ENCODE results near the gene KIAA1217. TPM values are rescaled to one million over a fixed set of nuclear protein-coding genes. Genes with fewer than 3 reads are reported as not detected.

KIAA1217 gene
- polyA plus RNA-seq, 6 donors from 2014 or later, result not detected

GRCh38 chr10:24550680-24551079, 341.7 kb downstream of the KIAA1217 start:
- Mint-ChIP-seq H3K4me1 (no peaks in the 10 kb centered on the region), H3K36me3 (no peaks in the 10 kb centered on the region), H3K27ac (no peak overlapping the region), H3K4me3 (no peak overlapping the region), H3K9me3 (peaks cover 0 to 2% (median 0%) of the 10 kb centered on the region in 7 donors), H3K27me3 (peaks cover 2 to 10% (median 8%) of the 10 kb centered on the region in 3 donors)
- no peak for DNase-seq
- ATAC-seq (ENCODE audit: low read depth in 2 of 2), result no peak

GRCh38 chr10:24551161-24551560, 342.2 kb downstream of the KIAA1217 start:
- no peak for ATAC-seq (ENCODE audit: low read depth in 2 of 2)
- Mint-ChIP-seq H3K36me3 (no peaks in the 10 kb centered on the region), H3K4me1 (no peaks in the 10 kb centered on the region), H3K9me3 (peaks cover 0 to 2% (median 0%) of the 10 kb centered on the region in 7 donors), H3K4me3 (no peak overlapping the region), H3K27ac (no peak overlapping the region), H3K27me3 (peaks cover 5 to 8% (median 8%) of the 10 kb centered on the region in 3 donors)
- DNase-seq, result no peak

GRCh38 chr10:24552346-24553016, 343.5 kb downstream of the KIAA1217 start:
- peaks cover 4 to 8% (median 5%) of the 10 kb centered on the region in 3 donors for H3K27me3 Mint-ChIP-seq
- H3K36me3 Mint-ChIP-seq, result no peaks in the 10 kb centered on the region
- DNase-seq (no peak), ATAC-seq (ENCODE audit: low read depth in 2 of 2) (no peak)
- no peaks in the 10 kb centered on the region for H3K4me1 Mint-ChIP-seq
- peaks cover 0 to 2% (median 0%) of the 10 kb centered on the region in 7 donors for H3K9me3 Mint-ChIP-seq
- H3K4me3 Mint-ChIP-seq, result peak overlapping the region in 1 of 8 donors; percentile 5
- H3K27ac Mint-ChIP-seq, result no peak overlapping the region

GRCh38 chr10:24553051-24553612, 344.2 kb downstream of the KIAA1217 start:
- H3K4me1 Mint-ChIP-seq, result no peaks in the 10 kb centered on the region
- H3K9me3 Mint-ChIP-seq, result peaks cover 0 to 2% (median 0%) of the 10 kb centered on the region in 7 donors
- peaks cover 4 to 8% (median 5%) of the 10 kb centered on the region in 3 donors for H3K27me3 Mint-ChIP-seq
- no peak overlapping the region for H3K4me3 Mint-ChIP-seq
- no peak for DNase-seq
- no peak overlapping the region for H3K27ac Mint-ChIP-seq
- ATAC-seq (ENCODE audit: low read depth in 2 of 2), result no peak
- H3K36me3 Mint-ChIP-seq, result no peaks in the 10 kb centered on the region

GRCh38 chr10:24554036-24554435, 345.1 kb downstream of the KIAA1217 start:
- Mint-ChIP-seq H3K36me3 (no peaks in the 10 kb centered on the region), H3K27me3 (peaks cover 4 to 8% (median 5%) of the 10 kb centered on the region in 3 donors), H3K4me1 (no peaks in the 10 kb centered on the region), H3K9me3 (peaks cover 0 to 2% (median 0%) of the 10 kb centered on the region in 7 donors), H3K4me3 (no peak overlapping the region), H3K27ac (peak overlapping the region in 1 of 6 donors; percentile 1)
- ATAC-seq (ENCODE audit: low read depth in 2 of 2), result no peak
- no peak for DNase-seq

- Mint-ChIP-seq H3K27ac (no peak overlapping the region), H3K27me3 (peaks cover 4 to 8% (median 5%) of the 10 kb centered on the region in 3 donors), H3K4me3 (peak overlapping the region in 1 of 8 donors; percentile 69), H3K4me1 (no peaks in the 10 kb centered on the region), H3K36me3 (no peaks in the 10 kb centered on the region), H3K9me3 (peaks cover 0 to 10% (median 3%) of the 10 kb centered on the region in 7 donors)
- no peak for ATAC-seq (ENCODE audit: low read depth in 2 of 2)
- no peak for DNase-seq
These were observed 347.3 kb downstream of the KIAA1217 start for GRCh38 chr10:24556126-24556749.

GRCh38 chr10:24556750-24557742, 348.1 kb downstream of the KIAA1217 start:
- Mint-ChIP-seq H3K27me3 (peaks cover 4 to 8% (median 5%) of the 10 kb centered on the region in 3 donors), H3K36me3 (no peaks in the 10 kb centered on the region), H3K9me3 (peaks cover 0 to 10% (median 3%) of the 10 kb centered on the region in 7 donors), H3K4me3 (peak overlapping the region in 1 of 8 donors; percentile 69), H3K4me1 (no peaks in the 10 kb centered on the region), H3K27ac (peak overlapping the region in 1 of 6 donors; percentile 6)
- DNase-seq (no peak), ATAC-seq (ENCODE audit: low read depth in 2 of 2) (no peak)

- Mint-ChIP-seq H3K36me3 (no peaks in the 10 kb centered on the region), H3K27ac (no peak overlapping the region), H3K27me3 (peaks cover 0 to 7% (median 0%) of the 10 kb centered on the region in 3 donors), H3K4me1 (no peaks in the 10 kb centered on the region), H3K4me3 (no peak overlapping the region), H3K9me3 (peaks cover 0 to 10% (median 3%) of the 10 kb centered on the region in 7 donors)
- DNase-seq (no peak), ATAC-seq (ENCODE audit: low read depth in 2 of 2) (no peak)
These were observed 352.5 kb downstream of the KIAA1217 start for GRCh38 chr10:24561453-24561852.

- no peaks in the 10 kb centered on the region for H3K36me3 Mint-ChIP-seq
- no peak overlapping the region for H3K4me3 Mint-ChIP-seq
- ATAC-seq (ENCODE audit: low read depth in 2 of 2) (no peak), DNase-seq (no peak)
- H3K9me3 Mint-ChIP-seq, result peaks cover 0 to 3% (median 0%) of the 10 kb centered on the region in 7 donors
- peaks cover 8 to 31% (median 16%) of the 10 kb centered on the region in 3 donors for H3K27me3 Mint-ChIP-seq
- no peaks in the 10 kb centered on the region for H3K4me1 Mint-ChIP-seq
- H3K27ac Mint-ChIP-seq, result peak overlapping the region in 1 of 6 donors; percentile 70
These were observed 359.1 kb downstream of the KIAA1217 start for GRCh38 chr10:24568042-24568441.

- ATAC-seq (ENCODE audit: low read depth in 2 of 2), result no peak
These were observed 360.4 kb downstream of the KIAA1217 start for GRCh38 chr10:24569330-24569796.

GRCh38 chr10:24569828-24570657, 361.1 kb downstream of the KIAA1217 start:
- ATAC-seq (ENCODE audit: low read depth in 2 of 2), result no peak
- DNase-seq, result no peak
- Mint-ChIP-seq H3K27me3 (peaks cover 8 to 24% (median 16%) of the 10 kb centered on the region in 3 donors), H3K36me3 (no peaks in the 10 kb centered on the region), H3K27ac (peak overlapping the region in 2 of 6 donors; percentile 68 to 76), H3K9me3 (peaks cover 0 to 3% (median 2%) of the 10 kb centered on the region in 7 donors), H3K4me1 (no peaks in the 10 kb centered on the region), H3K4me3 (no peak overlapping the region)

More at GRCh38 chr10:24569330-24569796, 360.4 kb downstream of the KIAA1217 start:
- H3K27ac Mint-ChIP-seq, result peak overlapping the region in 1 of 6 donors; percentile 68
- peaks cover 8 to 27% (median 16%) of the 10 kb centered on the region in 3 donors for H3K27me3 Mint-ChIP-seq
- no peaks in the 10 kb centered on the region for H3K4me1 Mint-ChIP-seq
- H3K9me3 Mint-ChIP-seq, result peaks cover 0 to 2% (median under 1%) of the 10 kb centered on the region in 7 donors
- no peaks in the 10 kb centered on the region for H3K36me3 Mint-ChIP-seq
- no peak overlapping the region for H3K4me3 Mint-ChIP-seq
- no peak for DNase-seq

All from naive B cell (primary cell).